Measurements from ENCODE around the gene HAT1. TPM values are rescaled to one million over a fixed set of nuclear protein-coding genes. Genes with fewer than 3 reads are reported as not detected.

HAT1 gene
- total RNA-seq, 1 experiment from 2014 or later = 85.5 TPM

- no peak for DNase-seq (ENCODE audit: low read depth)
These were observed 109.3 kb downstream of the HAT1 start for GRCh38 chr2:172031536-172031935.

Other genes starting within 250 kb of the HAT1 start
- gene DYNC1I2, start 235.0 kb upstream of the HAT1 start, total RNA-seq (2014; rRNA removed; shearing (Covaris generic)) = 68.3 and 71.4 TPM in 2 replicates
- gene SLC25A12, start 28.2 kb upstream of the HAT1 start, total RNA-seq (2014; rRNA removed; shearing (Covaris generic)) = 22.7 and 26.9 TPM in 2 replicates
- 9.5 and 10.7 TPM in 2 replicates for gene METAP1D, start 77.5 kb downstream of the HAT1 start, total RNA-seq (2014; rRNA removed; shearing (Covaris generic))
- 5.8 and 9.7 TPM in 2 replicates for gene DLX1, start 163.0 kb downstream of the HAT1 start, total RNA-seq (2014; rRNA removed; shearing (Covaris generic))
- gene DLX2, start 180.4 kb downstream of the HAT1 start, total RNA-seq (2014; rRNA removed; shearing (Covaris generic)) = 0.53 and 1.1 TPM in 2 replicates

Measured in HT1080 (cell line).